ENCODE results near the gene LASP1. TPM values are rescaled to one million over a fixed set of nuclear protein-coding genes. Genes with fewer than 3 reads are reported as not detected.
"Not testable (repeated sequence)": the region's sequence is repeated elsewhere in the genome, so short reads cannot be mapped to it uniquely, and the experiment has no call there.

Gene LASP1
- total RNA-seq, result 127 TPM

DNA sequence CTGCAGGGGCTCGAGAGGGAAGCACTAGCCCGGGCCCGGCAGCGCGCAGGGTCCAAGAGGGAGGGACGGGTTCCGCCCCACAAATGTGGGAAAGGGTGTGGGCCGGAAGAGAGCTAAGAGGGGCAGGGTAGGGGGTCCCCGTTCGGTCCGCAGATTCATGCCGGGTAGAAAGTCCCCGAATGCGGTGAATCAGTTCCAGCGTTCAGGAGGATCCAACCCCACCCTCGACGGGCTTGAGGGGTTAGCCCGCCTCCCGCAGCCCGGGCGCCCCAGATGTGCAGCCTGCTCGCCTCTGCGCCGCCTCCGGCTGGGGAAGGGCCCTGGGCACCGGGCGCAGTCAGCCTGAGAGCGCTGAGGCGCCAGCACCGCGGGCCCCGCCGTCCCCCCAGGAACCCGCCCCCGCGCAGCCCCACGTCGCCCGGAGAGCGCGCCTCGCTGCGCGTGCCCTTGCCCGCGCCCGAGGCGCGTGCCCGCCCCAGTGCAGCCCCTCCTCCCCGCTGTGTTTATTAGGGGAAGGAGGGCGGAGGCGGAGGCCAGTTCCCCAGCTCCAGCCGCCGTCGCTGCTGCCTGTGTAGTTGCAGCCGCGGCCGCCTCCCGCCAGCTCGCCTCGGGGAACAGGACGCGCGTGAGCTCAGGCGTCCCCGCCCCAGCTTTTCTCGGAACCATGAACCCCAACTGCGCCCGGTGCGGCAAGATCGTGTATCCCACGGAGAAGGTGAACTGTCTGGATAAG, at the start of gene LASP1:
TSS of gene LASP1 (plus strand) at position 533 of the 733 bp plus-strand sequence. CDS start at position 665, 132 bp downstream.
- intact Hi-C loops (cut with DNase I), result loop anchor here (5.0 to 10.0 kb wide), 2 partner anchors 98 to 285 kb away; partner anchors contain the start of genes FBXO47 and PLXDC1
- ATAC-seq (peak; percentile 83), DNase-seq (ENCODE audit: low spot score) (peak; percentile 94)

DNA sequence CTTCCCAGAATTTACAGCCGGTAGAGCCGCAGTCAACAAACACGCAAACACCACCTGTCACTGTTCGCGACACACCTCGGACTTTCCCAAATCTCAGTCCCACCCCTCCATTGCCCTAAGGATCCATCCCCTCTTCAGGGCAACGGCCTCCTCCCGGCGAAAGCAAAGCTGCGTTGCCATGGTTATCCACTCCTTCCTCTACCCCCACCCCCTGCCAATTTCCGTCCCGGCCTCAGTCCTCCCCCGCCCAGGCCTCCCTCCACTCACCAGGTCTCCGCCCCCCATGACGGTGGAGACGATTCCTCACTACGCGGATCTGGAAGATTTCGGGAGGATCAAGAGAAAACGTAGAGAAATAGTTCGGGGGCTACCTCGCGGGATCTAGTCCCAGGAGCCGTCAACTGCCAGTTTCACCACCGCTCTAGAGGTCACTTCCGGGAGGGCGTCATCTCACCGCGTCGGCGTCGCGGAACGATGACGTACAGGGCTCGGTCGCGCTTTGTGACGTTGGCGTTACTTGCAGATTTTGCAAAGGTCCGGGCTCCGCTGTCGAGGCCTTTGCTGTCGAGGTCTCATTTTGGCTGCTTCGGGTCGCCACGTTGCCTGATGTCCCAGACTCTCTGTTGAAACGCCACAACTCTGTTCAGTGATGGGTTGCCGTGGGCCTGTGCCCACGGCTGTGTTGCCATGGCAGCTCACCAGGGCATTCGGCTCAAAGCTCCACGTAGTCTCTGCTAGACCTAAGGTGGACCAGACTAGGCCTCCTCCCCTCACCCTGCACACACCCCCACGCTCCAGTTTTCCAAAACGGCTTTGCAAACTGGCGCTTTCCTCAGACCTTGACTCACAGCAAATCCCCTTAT, 44.7 kb upstream of the LASP1 start, which contains the start of gene CWC25:
TSS of gene CWC25 (minus strand) at position 423 of the 863 bp plus-strand sequence. CDS start at position 285, 138 bp downstream.
- ATAC-seq (peak; percentile 97), DNase-seq (ENCODE audit: low spot score) (peak; percentile 97)
- intact Hi-C loops (cut with DNase I), result no loop called here

GRCh38 chr17:38825762-38826247, 44.1 kb upstream of the LASP1 start:
- intact Hi-C loops (cut with DNase I), result no loop called here
- ATAC-seq (no peak), DNase-seq (ENCODE audit: low spot score) (no peak)

GRCh38 chr17:38844261-38844757, 25.5 kb upstream of the LASP1 start:
- no peak for ATAC-seq
- no peak for DNase-seq (ENCODE audit: low spot score)
- intact Hi-C loops (cut with DNase I), result no loop called here

GRCh38 chr17:38848557-38848891, 21.3 kb upstream of the LASP1 start:
- intact Hi-C loops (cut with DNase I), result no loop called here
- DNase-seq (ENCODE audit: low spot score) (no peak), ATAC-seq (no peak)

DNA sequence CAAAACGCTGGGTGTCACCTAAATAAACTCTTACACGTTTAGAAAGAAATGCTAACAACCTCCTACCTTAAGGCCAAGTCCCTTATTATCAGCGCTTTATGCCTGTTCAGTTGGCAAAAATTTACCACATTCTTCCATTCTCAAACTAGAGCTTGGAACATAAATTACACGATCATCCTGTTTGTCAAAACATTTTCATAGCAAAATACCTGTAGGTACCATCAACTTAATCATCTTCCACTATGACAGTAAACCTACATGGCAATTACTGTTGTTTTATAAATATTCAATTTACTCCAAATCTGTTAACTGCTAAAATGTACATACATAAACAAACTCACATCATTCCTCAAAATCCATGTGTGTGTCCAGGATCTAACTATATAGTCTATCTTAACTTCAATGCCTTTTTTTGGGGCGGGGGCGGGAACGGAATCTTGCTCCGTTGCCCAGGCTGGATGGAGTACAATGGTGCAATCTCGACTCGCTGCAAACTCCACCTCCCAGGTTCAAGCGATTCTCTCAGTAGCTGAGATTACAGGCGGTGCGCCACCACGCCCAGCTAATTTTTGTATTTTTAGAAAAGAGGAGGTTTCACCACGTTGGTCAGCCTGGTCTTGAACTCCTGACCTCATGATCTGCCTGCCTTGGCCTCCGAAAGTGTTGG, 20.8 kb upstream of the LASP1 start:
- DNase-seq (ENCODE audit: low spot score) (no peak), ATAC-seq (no peak)
- intact Hi-C loops (cut with DNase I), result no loop called here

DNA sequence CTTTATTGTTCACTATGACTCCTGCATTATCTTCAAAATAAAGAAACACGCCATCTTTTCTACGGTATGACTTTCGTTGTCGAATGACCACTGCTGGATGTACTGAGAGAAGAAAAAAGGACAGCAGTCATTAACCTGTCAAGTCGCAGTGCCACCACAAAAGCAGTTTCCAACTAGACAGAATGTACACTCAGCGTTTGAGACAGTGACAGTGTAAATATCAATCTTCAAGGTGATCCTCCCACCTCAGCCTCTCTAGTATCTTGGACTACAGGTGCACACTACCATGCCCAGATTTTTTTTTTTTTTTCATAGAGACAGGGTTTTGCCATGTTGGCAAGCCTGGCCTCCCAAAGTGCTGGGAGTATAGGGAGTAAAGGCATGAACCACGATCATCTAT, 19.5 kb upstream of the LASP1 start:
- DNase-seq (ENCODE audit: low spot score) (no peak), ATAC-seq (no peak)
- intact Hi-C loops (cut with DNase I), result no loop called here

DNA sequence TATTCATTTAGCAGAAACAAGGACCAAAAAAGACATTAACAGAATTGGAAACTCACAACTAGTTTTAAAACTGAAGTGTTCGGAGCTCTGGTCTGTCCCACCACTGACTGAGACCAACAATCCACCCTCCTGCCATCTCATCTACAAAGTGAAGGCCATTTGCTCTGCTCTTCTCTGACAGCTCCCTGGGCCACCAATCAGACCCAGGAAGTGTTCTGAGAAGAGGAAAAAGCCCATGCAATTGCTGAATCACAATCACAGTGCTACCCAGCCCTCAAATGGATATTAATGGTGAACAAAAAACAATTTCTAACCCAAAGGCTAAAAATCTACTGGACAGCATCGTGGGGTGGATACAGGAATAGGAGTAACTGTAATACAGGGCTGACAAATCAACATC, 18.4 kb upstream of the LASP1 start:
- intact Hi-C loops (cut with DNase I), result no loop called here
- DNase-seq (ENCODE audit: low spot score), result no peak
- no peak for ATAC-seq

DNA sequence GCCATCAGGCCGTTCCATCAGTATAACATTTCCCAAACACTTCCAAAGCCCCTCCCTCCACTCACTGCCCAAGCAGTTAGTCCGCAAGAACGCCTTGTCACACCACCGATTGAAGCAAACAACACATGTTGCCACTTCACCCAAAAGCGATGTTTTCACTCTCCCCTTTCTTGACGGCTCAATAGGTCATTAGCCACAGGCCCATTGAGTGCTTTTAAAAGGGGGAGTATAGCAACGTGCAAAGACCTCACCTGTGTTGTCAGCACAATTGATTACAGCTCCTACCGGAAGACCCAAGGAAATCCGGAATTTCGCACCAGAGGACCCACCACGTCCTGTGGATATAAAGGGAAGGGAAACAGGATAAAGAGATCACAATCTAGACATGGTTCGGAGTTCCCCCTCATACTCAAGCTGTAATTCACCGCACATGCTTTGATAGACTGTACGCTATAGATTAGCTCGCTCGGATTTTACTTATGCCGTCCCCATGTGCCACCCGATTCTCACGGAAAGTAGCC, 17.0 kb upstream of the LASP1 start:
- DNase-seq (ENCODE audit: low spot score) (no peak), ATAC-seq (peak; percentile 8)
- intact Hi-C loops (cut with DNase I), result no loop called here

DNA sequence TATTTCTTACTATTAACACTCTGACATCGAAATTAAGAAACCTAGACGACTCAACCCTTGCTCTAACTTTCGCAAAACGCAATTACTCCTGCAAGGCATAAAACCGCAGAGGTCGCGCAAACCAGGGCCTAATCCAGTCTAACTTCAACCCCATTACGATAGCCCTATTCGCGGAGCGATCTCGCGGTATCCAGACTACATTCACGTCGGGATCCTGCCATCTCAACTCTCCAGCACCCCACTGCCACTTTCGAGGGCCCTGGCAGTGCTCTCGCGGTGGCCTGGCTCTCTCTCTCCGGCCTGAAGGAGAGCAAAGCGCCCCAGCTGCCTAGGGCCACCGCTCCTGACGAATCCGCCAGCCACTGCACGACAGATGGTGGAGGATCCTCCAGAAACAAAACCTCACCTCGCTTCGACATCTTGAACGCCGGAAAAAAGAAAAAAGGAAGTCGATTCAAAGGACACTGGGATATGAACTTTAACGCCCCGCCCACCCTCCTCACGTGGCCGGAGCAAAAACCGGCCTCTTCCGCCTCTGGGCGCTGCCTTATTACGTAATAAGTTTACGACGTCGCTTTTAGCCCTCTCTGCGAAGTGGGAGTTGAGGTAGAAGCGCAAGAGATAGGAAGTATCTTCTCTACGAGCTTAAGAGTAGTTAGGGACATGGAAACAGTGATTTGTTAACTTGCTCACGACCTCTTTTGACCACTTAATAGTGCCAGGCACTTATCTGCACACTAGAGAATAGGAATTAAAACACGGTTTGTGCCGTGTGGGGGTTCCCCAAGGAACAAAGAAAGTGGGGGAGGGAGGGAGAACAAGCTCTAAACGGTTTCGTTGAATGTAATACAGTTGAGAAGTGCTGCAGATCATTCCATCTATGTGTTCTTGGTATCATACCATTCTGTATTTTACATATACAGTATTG, 16.3 kb upstream of the LASP1 start, which contains the start of gene RPL23:
TSS of gene RPL23 (minus strand) at position 430 of the 928 bp plus-strand sequence. CDS start at position 419, 11 bp downstream.
- peak; percentile 99 for ATAC-seq
- DNase-seq (ENCODE audit: low spot score), result peak; percentile 96
- intact Hi-C loops (cut with DNase I), result no loop called here

GRCh38 chr17:38855101-38855714, 14.7 kb upstream of the LASP1 start:
- DNase-seq (ENCODE audit: low spot score); ATAC-seq; intact Hi-C loops (cut with DNase I): not testable (repeated sequence)

GRCh38 chr17:38857271-38857670, 12.6 kb upstream of the LASP1 start:
- no peak for DNase-seq (ENCODE audit: low spot score)
- ATAC-seq, result no peak
- intact Hi-C loops (cut with DNase I), result no loop called here

DNA sequence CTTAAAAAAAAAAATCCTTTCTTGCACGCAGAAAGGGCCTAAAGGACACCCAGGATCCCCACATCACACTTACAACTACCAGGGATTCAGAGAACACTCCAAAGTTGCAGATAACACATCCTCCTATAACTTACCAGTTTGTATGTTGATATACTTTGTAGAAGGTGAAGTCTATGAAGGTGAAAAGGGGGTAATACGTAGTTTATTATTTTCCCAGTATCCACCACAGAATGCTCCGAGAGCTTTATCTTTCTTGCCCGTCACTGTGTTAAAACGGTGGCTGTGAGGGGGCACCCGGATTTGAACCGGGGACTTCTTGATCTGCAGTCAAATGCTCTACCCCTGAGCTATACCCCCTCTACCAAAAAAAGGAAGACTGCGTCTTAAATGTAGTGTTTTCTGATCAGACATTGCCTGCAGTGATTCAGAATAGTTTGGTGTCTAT, 8.4 kb upstream of the LASP1 start:
- ATAC-seq (no peak), DNase-seq (ENCODE audit: low spot score) (no peak)
- intact Hi-C loops (cut with DNase I), result no loop called here

DNA sequence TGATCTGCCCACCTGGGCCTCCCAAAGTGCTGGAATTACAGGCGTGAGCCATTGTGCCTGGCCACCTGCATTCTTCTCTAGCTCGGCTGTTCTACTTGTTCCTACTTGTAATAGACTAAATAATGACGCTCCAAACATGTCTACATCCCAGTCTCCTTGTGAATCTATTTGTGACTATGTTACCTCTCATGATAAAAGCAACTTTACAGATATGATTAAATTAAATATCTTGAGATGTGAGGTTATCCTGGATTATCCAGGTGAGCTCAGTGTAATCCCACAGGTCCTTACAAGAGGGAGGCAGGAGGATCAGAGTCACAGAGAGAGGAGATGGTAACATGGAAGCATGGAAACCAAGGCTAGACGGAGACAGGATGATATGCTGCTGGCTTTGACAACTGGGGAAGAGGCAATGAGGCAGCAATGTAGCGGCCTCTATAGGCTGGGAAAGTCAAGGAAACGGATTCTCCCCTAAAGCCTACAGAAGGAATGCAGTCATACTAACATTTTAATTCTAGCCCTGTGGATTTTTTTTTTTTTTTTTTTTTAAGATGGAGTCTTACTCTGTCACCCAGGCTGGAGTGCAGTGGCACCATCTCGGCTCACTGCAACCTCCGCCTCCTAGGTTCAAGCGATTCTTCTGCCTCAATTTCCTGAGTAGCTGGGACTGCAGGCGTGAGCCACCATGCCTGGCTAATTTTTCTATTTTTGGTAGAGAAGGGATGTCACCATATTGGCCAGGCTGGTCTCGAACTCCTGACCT, 5.0 kb upstream of the LASP1 start:
- DNase-seq (ENCODE audit: low spot score), result no peak
- intact Hi-C loops (cut with DNase I), result loop anchor here (5.0 kb wide), 1 partner anchor 102 kb away; the partner anchor contains the start of gene FBXO47
- no peak for ATAC-seq

DNA sequence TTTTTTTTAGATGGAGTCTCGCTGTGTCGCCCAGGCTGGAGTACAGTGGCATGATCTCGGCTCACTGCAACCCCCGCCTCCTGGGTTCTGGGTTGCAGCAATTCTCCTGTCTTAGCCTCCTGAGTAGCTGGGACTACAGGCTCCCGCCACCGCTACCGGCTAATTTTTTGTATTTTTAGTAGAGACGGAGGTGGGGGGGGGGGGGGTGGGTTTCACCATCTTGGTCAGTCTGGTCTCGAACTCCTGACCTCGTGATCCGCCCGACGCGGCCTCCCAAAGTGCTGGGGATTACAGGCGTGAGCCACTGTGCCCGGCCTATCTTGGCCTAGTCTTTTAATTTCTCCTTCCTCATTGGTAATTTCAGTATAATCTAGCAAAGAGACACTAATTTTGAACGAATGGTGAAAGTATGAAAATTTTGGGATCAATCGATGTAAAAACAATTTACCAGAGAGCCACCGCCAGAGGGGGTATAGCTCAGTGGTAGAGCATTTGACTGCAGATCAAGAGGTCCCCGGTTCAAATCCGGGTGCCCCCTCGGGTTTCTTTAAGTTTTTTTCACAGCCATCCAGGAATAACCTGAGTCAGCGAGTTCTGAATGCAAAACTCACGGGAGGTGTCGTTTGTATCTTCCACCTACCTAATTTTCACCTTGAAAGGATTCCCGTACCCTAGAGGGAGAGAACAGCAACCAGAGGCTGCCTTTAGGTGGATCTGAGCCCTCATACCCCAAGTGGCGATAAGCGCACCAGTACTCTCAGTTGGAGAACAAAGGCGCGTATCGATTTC, 2.5 kb upstream of the LASP1 start:
- peak; percentile 2 for ATAC-seq
- intact Hi-C loops (cut with DNase I), result loop anchor here (5.0 kb wide), 1 partner anchor 100 kb away; the partner anchor contains the start of gene FBXO47
- DNase-seq (ENCODE audit: low spot score), result peak; percentile 79
